Nephron (organoid): ENCODE results near the gene NT5C3A.

ENCODE experiments used
- H3K27ac Mint-ChIP-seq, 3 experiments: 2 replicates each; pipeline ENCODE4 v1.8.0; 2020; ENCODE audit warnings: mixed read lengths in 3 of 3, mild to moderate bottlenecking in 2 of 3, moderate library complexity in 1 of 3
- H3K27me3 Mint-ChIP-seq: 2 replicates; pipeline ENCODE4 v1.8.0; 2021; ENCODE audit warnings: low read depth, mild to moderate bottlenecking, moderate library complexity, mixed read lengths
- H3K36me3 Mint-ChIP-seq: 2 replicates; pipeline ENCODE4 v1.8.0; 2020; ENCODE audit warnings: low read depth, mixed read lengths
- H3K4me1 Mint-ChIP-seq: 2 replicates; pipeline ENCODE4 v1.8.0; 2020; ENCODE audit warnings: mixed read lengths
- H3K4me3 Mint-ChIP-seq, 3 experiments: 2 replicates each; pipeline ENCODE4 v1.8.0; 2020; ENCODE audit warnings: mild to moderate bottlenecking in 3 of 3, mixed read lengths in 3 of 3, moderate library complexity in 2 of 3
- H3K9me3 Mint-ChIP-seq: 2 replicates; pipeline ENCODE4 v1.8.0; 2020; ENCODE audit warnings: mixed read lengths
- TF ChIP-seq, protein P1 (sequence below), 3 experiments: fragments of 200-600 bp; sonication (generic); IDR thresholded peaks; one replicate each; pipeline ENCODE4 v1.5.0; 2021; ENCODE audit warnings: antibody characterized with exemption in 3 of 3; ENCODE audit not compliant: unreplicated experiment in 3 of 3

The NT5C3A gene

DNA sequence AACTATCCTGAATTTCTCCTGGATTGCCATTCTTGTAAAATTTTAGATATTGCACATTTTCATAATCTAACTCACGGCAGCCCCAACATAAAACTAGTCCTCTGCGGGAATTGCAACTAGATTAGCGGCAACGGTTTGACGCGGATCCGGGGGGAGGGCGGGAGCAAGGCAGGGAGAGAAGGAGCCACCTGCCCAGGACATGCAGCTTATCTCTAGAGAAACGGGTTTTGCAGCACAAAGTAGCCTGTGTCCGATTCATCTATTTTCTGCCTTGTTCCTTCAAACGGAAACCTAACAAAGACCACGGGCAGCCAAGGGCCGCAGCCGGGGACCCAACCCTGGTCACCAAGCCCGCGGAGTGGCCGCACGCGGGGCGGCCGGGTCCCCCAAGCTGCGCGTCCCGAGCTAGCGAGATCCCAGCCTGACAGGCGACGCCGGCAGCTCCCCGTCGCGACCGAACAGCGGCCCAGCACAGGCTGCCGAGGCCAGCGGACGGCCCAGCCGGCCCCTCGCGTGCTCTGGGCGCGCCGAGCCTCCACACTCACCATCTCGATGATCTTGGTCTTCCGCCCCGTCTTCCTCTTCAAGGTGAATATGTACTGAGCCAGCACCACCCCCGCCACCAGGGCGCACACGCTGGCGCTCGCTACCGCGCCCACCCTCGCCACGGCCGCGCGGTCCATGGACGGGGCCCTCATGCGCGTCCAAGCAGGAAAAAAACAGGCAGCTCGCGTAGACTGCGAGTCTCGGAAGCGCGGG lies at the start of gene NT5C3A:
NT5C3A (minus strand) TSS at position 754 of the 759 bp plus-strand sequence; CDS start at position 683, 71 bp downstream.
- Mint-ChIP-seq H3K4me1 (peaks cover 24% of the 10 kb centered on the region), H3K27ac (peak within 1 kb of the TSS; percentile 99), H3K9me3 (peaks cover 34% of the 10 kb centered on the region), H3K4me3 (peak within 1 kb of the TSS; percentile 92 to 97 (median 95)), H3K36me3 (peaks cover 51% of the 10 kb centered on the region), H3K27me3 (no peaks in the 10 kb centered on the region)
- TF ChIP-seq, protein P1, sequence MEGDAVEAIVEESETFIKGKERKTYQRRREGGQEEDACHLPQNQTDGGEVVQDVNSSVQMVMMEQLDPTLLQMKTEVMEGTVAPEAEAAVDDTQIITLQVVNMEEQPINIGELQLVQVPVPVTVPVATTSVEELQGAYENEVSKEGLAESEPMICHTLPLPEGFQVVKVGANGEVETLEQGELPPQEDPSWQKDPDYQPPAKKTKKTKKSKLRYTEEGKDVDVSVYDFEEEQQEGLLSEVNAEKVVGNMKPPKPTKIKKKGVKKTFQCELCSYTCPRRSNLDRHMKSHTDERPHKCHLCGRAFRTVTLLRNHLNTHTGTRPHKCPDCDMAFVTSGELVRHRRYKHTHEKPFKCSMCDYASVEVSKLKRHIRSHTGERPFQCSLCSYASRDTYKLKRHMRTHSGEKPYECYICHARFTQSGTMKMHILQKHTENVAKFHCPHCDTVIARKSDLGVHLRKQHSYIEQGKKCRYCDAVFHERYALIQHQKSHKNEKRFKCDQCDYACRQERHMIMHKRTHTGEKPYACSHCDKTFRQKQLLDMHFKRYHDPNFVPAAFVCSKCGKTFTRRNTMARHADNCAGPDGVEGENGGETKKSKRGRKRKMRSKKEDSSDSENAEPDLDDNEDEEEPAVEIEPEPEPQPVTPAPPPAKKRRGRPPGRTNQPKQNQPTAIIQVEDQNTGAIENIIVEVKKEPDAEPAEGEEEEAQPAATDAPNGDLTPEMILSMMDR (IDR thresholded peaks at IDR 0.05; ENCODE audit: unreplicated experiment in 3 of 3), result no peak

GRCh38 chr7:33111614-33112013 lies 49.0 kb upstream of the NT5C3A start:
- Mint-ChIP-seq H3K4me3 (no peak overlapping the region), H3K27me3 (peaks cover 14% of the 10 kb centered on the region), H3K27ac (no peak overlapping the region), H3K36me3 (no peaks in the 10 kb centered on the region), H3K9me3 (no peaks in the 10 kb centered on the region), H3K4me1 (peaks cover 18% of the 10 kb centered on the region)
- TF ChIP-seq, protein P1 (IDR thresholded peaks at IDR 0.05; ENCODE audit: unreplicated experiment in 3 of 3), result no peak

- H3K9me3 Mint-ChIP-seq, result no peaks in the 10 kb centered on the region
- H3K4me3 Mint-ChIP-seq, result peak overlapping the region; percentile 78 to 85 (median 85)
- peaks cover 11% of the 10 kb centered on the region for H3K27me3 Mint-ChIP-seq
- H3K27ac Mint-ChIP-seq, result peak overlapping the region in 2 of 3 experiments; percentile 38 to 66
- no peaks in the 10 kb centered on the region for H3K36me3 Mint-ChIP-seq
- TF ChIP-seq, protein P1 (IDR thresholded peaks at IDR 0.05; ENCODE audit: unreplicated experiment in 3 of 3), result no peak
- H3K4me1 Mint-ChIP-seq, result peaks cover 23% of the 10 kb centered on the region
These were observed 47.2 kb upstream of the NT5C3A start for GRCh38 chr7:33109758-33110238.

- TF ChIP-seq, protein P1 (IDR thresholded peaks at IDR 0.05; ENCODE audit: unreplicated experiment in 3 of 3), result peak; percentile 56 to 64 (median 62)
- Mint-ChIP-seq H3K27me3 (peaks cover 5% of the 10 kb centered on the region), H3K27ac (peak within 1 kb of the TSS; percentile 63 to 92 (median 92)), H3K4me3 (peak within 1 kb of the TSS; percentile 93 to 95 (median 95)), H3K36me3 (no peaks in the 10 kb centered on the region), H3K9me3 (no peaks in the 10 kb centered on the region), H3K4me1 (peaks cover 23% of the 10 kb centered on the region)
These were observed 46.6 kb upstream of the NT5C3A start, which contains the start of gene RP9 for GRCh38 chr7:33109005-33109757. TSS of gene RP9 (minus strand) at chr7:33109404. CDS start at chr7:33109372, 32 bp downstream.

DNA sequence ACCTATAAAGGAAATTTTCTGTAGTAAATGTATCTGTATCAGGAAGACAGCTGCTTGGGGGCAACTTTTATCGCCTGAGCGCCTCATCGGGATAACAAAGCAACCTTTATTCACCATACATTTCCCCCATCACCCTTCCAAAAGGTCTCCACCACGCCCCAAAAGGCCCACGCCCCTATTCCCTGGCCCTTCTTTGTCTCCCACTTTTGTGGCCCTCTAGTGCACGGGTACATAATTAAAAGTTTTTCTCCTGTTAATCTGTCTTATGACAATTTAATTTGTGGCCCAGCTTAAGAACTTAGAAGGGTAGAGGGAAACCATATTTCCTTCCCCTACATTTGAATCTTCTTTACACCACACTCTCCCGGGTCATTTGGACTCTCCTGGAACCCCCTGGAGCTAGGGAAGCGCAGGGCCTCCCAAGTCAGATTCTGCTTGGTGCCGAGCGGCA lies 46.0 kb upstream of the NT5C3A start:
- H3K27me3 Mint-ChIP-seq, result peaks cover 5% of the 10 kb centered on the region
- TF ChIP-seq, protein P1 (IDR thresholded peaks at IDR 0.05; ENCODE audit: unreplicated experiment in 3 of 3), result no peak
- peaks cover 23% of the 10 kb centered on the region for H3K4me1 Mint-ChIP-seq
- H3K27ac Mint-ChIP-seq, result peak overlapping the region; percentile 63 to 92 (median 92)
- H3K36me3 Mint-ChIP-seq, result peaks cover 4% of the 10 kb centered on the region
- peak overlapping the region; percentile 93 to 95 (median 95) for H3K4me3 Mint-ChIP-seq
- no peaks in the 10 kb centered on the region for H3K9me3 Mint-ChIP-seq
